Dedifferentiated amniotic fluid mesenchymal stem cell (primary cell): Measurements from ENCODE around the gene CHMP2A.
"Not testable (repeated sequence)": the region's sequence is repeated elsewhere in the genome, so short reads cannot be mapped to it uniquely, and the experiment has no call there.

Experiments
- DNase-seq: peaks from one replicate; pipeline ENCODE4 v3.0.0-alpha.2; 2016; ENCODE audit errors: extremely low spot score

Gene CHMP2A

DNA sequence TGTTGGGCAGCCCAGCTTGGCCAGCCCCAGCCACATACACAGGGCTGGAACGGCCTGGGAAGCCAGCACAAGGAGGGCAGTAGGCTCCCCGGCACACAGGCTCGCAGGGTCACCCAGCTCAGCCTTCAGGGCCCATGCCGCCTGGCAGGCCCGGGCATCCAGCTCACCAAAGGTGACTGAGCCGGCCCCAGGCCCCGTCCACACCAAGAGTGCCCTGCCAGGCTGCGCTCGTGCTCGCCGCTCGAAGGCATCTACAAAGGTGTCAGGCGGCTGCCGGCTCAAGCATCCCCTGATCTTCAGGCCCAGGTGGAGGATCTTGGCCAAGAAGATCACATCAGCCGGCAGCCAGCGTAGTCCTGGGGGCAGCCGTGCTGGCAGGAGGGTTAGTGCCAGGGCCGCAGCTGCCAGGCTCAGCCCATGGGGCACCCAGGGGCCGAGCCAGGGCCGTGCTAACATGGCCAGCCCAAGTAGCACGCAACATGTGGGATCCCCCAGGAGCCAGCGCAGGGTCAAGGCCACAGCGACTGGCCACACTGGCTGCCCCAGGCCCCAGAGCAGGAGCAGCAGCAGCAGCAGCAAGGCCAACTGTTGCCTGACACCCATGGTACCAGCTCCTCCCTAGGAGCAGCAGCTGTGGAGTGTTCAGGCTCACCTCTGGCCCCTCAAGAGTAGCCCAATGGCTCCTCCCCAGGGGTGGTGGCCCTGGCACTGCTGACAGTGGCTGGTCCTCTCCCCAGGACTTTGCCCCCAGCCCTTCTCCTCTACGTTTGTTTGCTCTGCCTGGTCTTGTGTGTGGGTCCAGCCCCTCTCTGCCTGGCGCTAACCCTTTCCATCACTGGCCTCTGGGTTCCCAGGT lies 43.3 kb downstream of the CHMP2A start, which contains the start of gene SLC27A5:
Gene SLC27A5 (minus strand): TSS at position 640 of the 856 bp plus-strand sequence. CDS start 37 bp downstream, at position 603.
- DNase-seq, result no peak

DNA sequence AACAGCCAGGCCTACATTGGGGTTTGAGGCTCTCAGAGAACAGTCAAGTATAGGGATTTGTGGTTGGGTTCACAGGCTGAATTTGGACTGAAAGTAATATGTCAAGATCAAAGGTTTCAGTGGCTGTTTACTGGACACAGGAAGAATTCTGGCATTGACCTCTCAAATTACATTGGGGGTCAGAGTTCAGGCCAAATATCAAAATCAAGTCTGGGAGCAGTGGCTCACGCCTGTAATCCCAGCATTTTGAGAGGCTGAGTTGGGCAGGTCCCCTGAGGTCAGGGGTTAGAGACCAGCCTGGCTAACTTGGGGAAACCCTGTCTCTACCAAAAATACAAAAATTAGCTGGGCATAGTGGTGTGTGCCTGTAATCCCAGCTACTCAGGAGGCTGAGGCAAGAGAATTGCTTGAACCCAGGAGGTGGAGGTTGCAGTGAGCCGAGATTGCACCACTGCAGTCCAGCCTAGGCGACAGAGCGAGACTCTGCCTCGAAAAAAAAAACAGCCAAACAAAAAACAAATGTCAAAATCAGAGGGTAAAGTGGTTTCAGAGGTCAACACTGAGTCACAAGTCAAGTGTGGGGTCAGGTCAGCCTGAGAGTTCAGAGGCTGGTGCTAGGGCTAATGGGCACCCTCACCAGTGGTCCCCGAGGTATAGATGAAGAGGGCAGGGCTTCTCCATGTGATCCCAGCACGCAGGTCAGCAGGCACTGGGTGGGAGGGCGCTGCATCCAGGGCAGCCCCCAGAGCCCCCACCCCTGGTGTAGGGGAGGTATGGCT lies 44.6 kb downstream of the CHMP2A start:
- no peak for DNase-seq

DNA sequence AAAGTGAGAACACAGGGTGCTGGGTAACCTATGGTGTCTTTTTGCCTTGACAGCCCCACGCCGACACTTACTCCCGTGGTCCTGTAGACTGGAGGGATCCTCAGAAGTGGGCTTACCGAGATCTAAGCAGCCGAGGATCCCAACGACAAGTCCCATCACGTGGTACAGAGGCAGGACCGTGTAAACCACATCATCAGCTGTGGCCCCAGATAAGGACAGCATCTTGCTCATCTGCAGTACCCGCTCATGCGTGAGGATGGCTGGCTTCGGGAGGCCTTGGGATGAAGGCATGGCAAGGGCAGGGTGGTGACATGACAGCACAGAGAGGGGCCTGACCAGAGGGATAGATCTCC lies 45.2 kb downstream of the CHMP2A start:
- DNase-seq, result no peak

- DNase-seq, result not testable (repeated sequence)
Measured at GRCh38 chr19:58507602-58508223, 47.2 kb downstream of the CHMP2A start.
